ELF-1 (cell line): ENCODE data around the gene NUP43.
"Not testable (repeated sequence)": the region's sequence is repeated elsewhere in the genome, so short reads cannot be mapped to it uniquely, and the experiment has no call there.

ENCODE experiments used
- DNase-seq: peaks from one replicate; pipeline ENCODE4 v3.0.0-alpha.2; 2016; ENCODE audit warnings: low read depth, low spot score

The NUP43 gene

DNA sequence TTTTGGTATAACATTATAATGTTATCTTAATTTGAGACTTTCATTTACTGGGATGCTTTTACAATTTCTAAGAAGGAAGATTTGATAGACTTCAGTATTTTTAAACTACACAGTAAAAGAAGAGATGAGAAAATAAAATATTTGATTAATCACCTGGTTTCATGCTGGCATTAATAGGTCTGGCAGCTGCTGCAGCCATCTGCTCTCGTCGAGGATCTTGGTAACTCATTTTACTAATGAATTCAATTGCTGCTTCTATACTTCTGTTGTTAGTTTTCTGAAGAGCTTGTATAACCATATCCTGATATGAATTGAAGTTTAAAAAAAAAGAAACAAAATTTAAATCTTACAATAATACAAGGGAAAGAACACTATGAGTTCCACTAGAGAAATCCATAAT, 51.4 kb downstream of the NUP43 start:
- no peak for DNase-seq

GRCh38 chr6:149691201-149691600, 55.1 kb downstream of the NUP43 start:
- DNase-seq: no peak

DNA sequence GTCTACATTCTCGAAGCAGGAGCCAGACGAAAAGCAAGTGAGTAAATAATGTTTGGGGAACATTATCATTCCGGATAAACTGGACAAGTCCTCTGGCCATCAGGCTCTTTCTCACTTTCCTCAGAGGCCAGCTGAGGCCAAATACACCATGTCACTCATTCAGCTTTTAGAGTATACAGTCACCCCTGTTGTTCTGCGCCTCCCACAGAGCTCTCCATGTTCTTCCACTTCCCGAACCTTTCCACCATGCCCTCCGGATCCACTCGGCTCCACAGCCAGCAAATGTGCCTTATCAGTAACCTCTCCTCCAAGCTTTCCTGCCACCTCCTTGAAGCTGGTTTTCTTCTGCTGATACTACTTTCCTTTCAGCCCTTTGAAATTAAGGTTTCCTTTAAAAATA, 60.1 kb downstream of the NUP43 start:
- no peak for DNase-seq

DNA sequence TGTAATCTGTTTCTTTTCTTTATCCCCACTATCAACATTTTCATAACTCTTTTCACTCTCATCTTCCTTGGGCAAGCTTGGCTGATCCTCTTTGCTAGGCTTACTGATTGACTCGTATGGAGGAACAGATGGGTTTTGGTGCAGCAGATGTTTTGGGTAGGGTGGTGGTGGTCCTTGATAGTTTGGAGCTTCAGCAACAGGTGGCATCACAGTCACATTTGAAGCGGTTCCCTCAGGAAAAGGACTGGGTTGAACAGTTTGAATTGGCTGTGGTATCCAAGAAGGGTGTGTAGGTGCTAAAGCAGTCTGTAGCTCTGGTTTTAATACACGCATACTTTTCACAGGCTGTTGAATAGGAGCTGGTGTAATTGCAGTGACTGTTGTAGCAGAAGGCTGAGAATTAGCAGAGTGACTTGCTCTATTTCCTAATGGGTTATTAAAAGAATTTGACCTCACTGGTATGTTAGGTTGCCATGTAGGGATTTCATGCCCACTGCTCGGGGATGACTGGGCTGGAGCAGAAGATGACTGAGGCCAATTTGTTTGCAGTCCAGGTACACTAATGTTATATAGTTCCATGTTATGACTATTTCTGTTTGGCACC, 63.0 kb downstream of the NUP43 start:
- DNase-seq: no peak

DNA sequence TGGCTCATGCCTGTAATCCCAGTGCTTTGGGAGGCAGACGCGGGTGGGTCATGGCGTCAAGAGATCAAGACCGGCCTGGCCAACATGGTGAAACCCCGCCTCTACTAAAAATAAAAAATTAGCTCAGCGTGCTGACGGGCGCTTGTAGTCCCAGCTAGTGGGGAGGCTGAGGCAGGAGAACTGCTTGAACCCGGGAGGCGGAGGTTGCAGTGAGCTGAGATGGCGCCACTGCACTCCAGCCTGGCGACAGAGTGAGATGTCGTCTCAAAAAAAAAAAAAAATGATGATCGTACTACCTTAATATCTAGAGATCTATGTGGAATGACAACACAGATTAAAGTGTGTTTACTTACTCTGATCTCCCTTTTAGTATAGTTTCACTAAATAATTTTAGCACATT, 64.5 kb downstream of the NUP43 start:
- DNase-seq: not testable (repeated sequence)

GRCh38 chr6:149681209-149681608, 65.1 kb downstream of the NUP43 start:
- DNase-seq: no peak

GRCh38 chr6:149680503-149680902, 65.8 kb downstream of the NUP43 start:
- DNase-seq: no peak
